HEK293T (cell line): ENCODE measurements around the gene FER.

Experiments
- CTCF ChIA-PET: fragments of 350-600 bp; formaldehyde crosslinking; extraction: SDS; loops from one replicate; lab custom pipeline; 2021; ENCODE audit warnings: antibody characterized with exemption, inconsistent platforms; lab: Yijun Ruan, JAX
- POLR2A ChIA-PET: fragments of 350-600 bp; formaldehyde crosslinking; extraction: SDS; loops from one replicate; lab custom pipeline; 2020; ENCODE audit warnings: antibody characterized with exemption, inconsistent platforms; lab: Yijun Ruan, JAX
- DNase-seq: peaks from one replicate; pipeline ENCODE4 v3.0.0; 2012; ENCODE audit warnings: mixed read lengths; ENCODE audit errors: extremely low spot score
- ARNT ChIP-seq: fragments of 450-650 bp; IDR thresholded peaks from 2 replicates; pipeline ENCODE4 v1.6.1; 2017; ENCODE audit warnings: mild to moderate bottlenecking
- BHLHE40 ChIP-seq: fragments of 450-650 bp; IDR thresholded peaks from 2 replicates; pipeline ENCODE4 v1.6.1; 2016; ENCODE audit warnings: mild to moderate bottlenecking, moderate library complexity, borderline replicate concordance
- CTBP1 ChIP-seq: fragments of 450-650 bp; IDR thresholded peaks from 2 replicates; pipeline ENCODE4 v1.6.1; 2016; ENCODE audit warnings: borderline replicate concordance
- ELF4 ChIP-seq: fragments of 450-650 bp; IDR thresholded peaks from 2 replicates; pipeline ENCODE4 v1.6.1; 2017; ENCODE audit warnings: antibody characterized with exemption
- FOXA1 ChIP-seq: fragments of 450-650 bp; IDR thresholded peaks from 2 replicates; pipeline ENCODE4 v1.6.1; 2016; ENCODE audit warnings: mild to moderate bottlenecking
- FOXK2 ChIP-seq: fragments of 450-650 bp; IDR thresholded peaks from 2 replicates; pipeline ENCODE4 v1.6.1; 2016; ENCODE audit warnings: mild to moderate bottlenecking
- FOXM1 ChIP-seq: fragments of 450-650 bp; IDR thresholded peaks from 2 replicates; pipeline ENCODE4 v1.6.1; 2017; ENCODE audit warnings: mild to moderate bottlenecking, borderline replicate concordance
- HDGF ChIP-seq: fragments of 450-650 bp; IDR thresholded peaks from 2 replicates; pipeline ENCODE4 v1.6.1; 2017; ENCODE audit warnings: antibody characterized with exemption, borderline replicate concordance
- L3MBTL2 ChIP-seq: fragments of 450-650 bp; conservative IDR thresholded peaks from 2 replicates; pipeline ENCODE4 v1.6.1; 2016; ENCODE audit warnings: mild to moderate bottlenecking
- LEF1 ChIP-seq: fragments of 450-650 bp; IDR thresholded peaks from 2 replicates; pipeline ENCODE4 v1.6.1; 2017; ENCODE audit warnings: mild to moderate bottlenecking, borderline replicate concordance
- NFRKB ChIP-seq: fragments of 450-650 bp; IDR thresholded peaks from 2 replicates; pipeline ENCODE4 v1.6.1; 2016; ENCODE audit warnings: mild to moderate bottlenecking, moderate library complexity
- PKNOX1 ChIP-seq: fragments of 450-650 bp; IDR thresholded peaks from 2 replicates; pipeline ENCODE4 v1.6.1; 2016
- SP1 ChIP-seq: fragments of 450-650 bp; IDR thresholded peaks from 2 replicates; pipeline ENCODE4 v1.6.1; 2017
- SUZ12 ChIP-seq: fragments of 450-650 bp; IDR thresholded peaks from 2 replicates; pipeline ENCODE4 v1.6.1; 2016; ENCODE audit warnings: mild to moderate bottlenecking
- TARDBP ChIP-seq: fragments of 450-650 bp; IDR thresholded peaks from 2 replicates; pipeline ENCODE4 v1.6.1; 2016
- ZNF384 ChIP-seq: fragments of 450-650 bp; IDR thresholded peaks from 2 replicates; pipeline ENCODE4 v1.6.1; 2016

FER gene

GRCh38 chr5:108728566-108729241 is 19.0 kb upstream of the FER start:
- ChIA-PET POLR2A (interaction anchor here (0.7 to 3.3 kb wide), 25 partner anchors 8 to 967 kb away, joined by 3 to 50 read pairs (median 4); partner anchors contain the start of genes FER and PJA2), CTCF (interaction anchor here (0.6 to 1.2 kb wide), 2 partner anchors 88 to 183 kb away, joined by 3 read pairs; no protein-coding TSS in a partner anchor)
- DNase-seq = no peak
- no peak for TF ChIP-seq L3MBTL2
- no peak for TF ChIP-seq HDGF
- no peak for TF ChIP-seq BHLHE40
- TF ChIP-seq FOXA1 = no peak
- no peak for TF ChIP-seq SUZ12
- TF ChIP-seq FOXK2 = no peak

- DNase-seq = no peak
- TF ChIP-seq FOXM1 (no peak), BHLHE40 (no peak), SUZ12 (no peak), SP1 (no peak), PKNOX1 (no peak), ELF4 (no peak), FOXA1 (no peak), ARNT (no peak), FOXK2 (no peak), CTBP1 (no peak), TARDBP (no peak), LEF1 (no peak)
- ChIA-PET POLR2A (interaction anchor here (1.2 to 3.3 kb wide), 5 partner anchors 8 to 967 kb away, joined by 3 to 50 read pairs (median 17); partner anchors contain the start of gene FER), CTCF (no interaction called here)
Observed at GRCh38 chr5:108729242-108729615, 18.5 kb upstream of the FER start.

GRCh38 chr5:108730617-108731340 is 16.9 kb upstream of the FER start:
- TF ChIP-seq HDGF (no peak), NFRKB (no peak), SP1 (no peak), CTBP1 (no peak), L3MBTL2 (no peak), ZNF384 (no peak)
- DNase-seq = no peak
- POLR2A ChIA-PET = interaction anchor here (1.1 kb wide), 1 partner anchor 18 kb away, joined by 4 read pairs; no protein-coding TSS in a partner anchor
- CTCF ChIA-PET = no interaction called here

- TF ChIP-seq HDGF (no peak), FOXM1 (no peak), ARNT (no peak), ELF4 (no peak), SUZ12 (no peak)
- POLR2A ChIA-PET = no interaction called here
- no peak for DNase-seq
- CTCF ChIA-PET = no interaction called here
Observed at GRCh38 chr5:108735790-108736189, 11.9 kb upstream of the FER start.

GRCh38 chr5:108736855-108737254 is 10.8 kb upstream of the FER start:
- no peak for DNase-seq
- CTCF ChIA-PET = no interaction called here
- POLR2A ChIA-PET = interaction anchor here (1.4 kb wide), 1 partner anchor 8 kb away, joined by 5 read pairs; no protein-coding TSS in a partner anchor
- TF ChIP-seq PKNOX1 (no peak), ZNF384 (no peak), FOXM1 (no peak), BHLHE40 (no peak), FOXK2 (no peak), L3MBTL2 (no peak), HDGF (no peak), ELF4 (no peak), LEF1 (no peak), NFRKB (no peak), SP1 (no peak)

- POLR2A ChIA-PET = no interaction called here
- CTCF ChIA-PET = no interaction called here
- TF ChIP-seq LEF1 (no peak), PKNOX1 (no peak), FOXK2 (no peak), FOXM1 (no peak), NFRKB (no peak), HDGF (no peak), SP1 (no peak), ZNF384 (no peak), L3MBTL2 (no peak), BHLHE40 (no peak), ELF4 (no peak), TARDBP (no peak), SUZ12 (no peak)
- no peak for DNase-seq
Observed at GRCh38 chr5:108739376-108739775, 8.3 kb upstream of the FER start.
